ENCODE results near the gene DENND4C.

DNA sequence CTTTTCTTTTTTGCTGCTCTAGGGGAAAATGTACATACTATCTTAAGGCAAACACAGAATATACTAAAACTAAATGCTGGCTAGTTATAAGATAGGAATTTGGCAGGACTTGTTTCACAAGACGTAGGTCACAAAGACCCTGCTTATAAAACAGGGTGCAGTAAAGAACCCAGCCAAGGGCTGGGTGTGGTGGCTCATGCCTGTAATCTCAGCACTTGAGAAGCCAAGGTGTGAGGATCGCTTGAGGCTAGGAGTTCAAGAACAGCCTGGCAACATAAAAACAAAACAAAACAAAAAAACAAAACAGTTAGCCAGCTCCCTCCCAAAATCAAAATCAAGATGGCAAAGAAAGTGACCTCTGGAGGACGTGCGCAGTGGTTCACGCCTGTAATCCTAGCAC lies 49.5 kb upstream of the DENND4C start:
- no peak for TF ChIP-seq POLR2A (IDR thresholded peaks at IDR 0.05)
- TF ChIP-seq, protein P1, sequence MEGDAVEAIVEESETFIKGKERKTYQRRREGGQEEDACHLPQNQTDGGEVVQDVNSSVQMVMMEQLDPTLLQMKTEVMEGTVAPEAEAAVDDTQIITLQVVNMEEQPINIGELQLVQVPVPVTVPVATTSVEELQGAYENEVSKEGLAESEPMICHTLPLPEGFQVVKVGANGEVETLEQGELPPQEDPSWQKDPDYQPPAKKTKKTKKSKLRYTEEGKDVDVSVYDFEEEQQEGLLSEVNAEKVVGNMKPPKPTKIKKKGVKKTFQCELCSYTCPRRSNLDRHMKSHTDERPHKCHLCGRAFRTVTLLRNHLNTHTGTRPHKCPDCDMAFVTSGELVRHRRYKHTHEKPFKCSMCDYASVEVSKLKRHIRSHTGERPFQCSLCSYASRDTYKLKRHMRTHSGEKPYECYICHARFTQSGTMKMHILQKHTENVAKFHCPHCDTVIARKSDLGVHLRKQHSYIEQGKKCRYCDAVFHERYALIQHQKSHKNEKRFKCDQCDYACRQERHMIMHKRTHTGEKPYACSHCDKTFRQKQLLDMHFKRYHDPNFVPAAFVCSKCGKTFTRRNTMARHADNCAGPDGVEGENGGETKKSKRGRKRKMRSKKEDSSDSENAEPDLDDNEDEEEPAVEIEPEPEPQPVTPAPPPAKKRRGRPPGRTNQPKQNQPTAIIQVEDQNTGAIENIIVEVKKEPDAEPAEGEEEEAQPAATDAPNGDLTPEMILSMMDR (IDR thresholded peaks at IDR 0.05 in 8 of 11, conservative IDR thresholded peaks at IDR 0.05 in 3 of 11), result no peak
